MM.1S (cell line): ENCODE results near the gene LRRC15.
A peak's percentile ranks its signal among the peaks of the same experiment; 100 is the strongest.

Experiments
- DNase-seq: peaks from one replicate; pipeline ENCODE4 v3.0.0-alpha.2; 2015
- H2AFZ ChIP-seq: fragments of 300-600 bp; sonication (generic); 2 replicates; pipeline ENCODE4 v1.6.0; 2016; ENCODE audit warnings: antibody characterized with exemption, low read length
- H3F3A ChIP-seq: fragments of 300-600 bp; sonication (generic); 2 replicates; pipeline ENCODE4 v1.6.1; 2016; ENCODE audit warnings: mild to moderate bottlenecking, antibody characterized with exemption, low read length, moderate library complexity, mixed read lengths; ENCODE audit not compliant: insufficient read depth
- H3K27ac ChIP-seq: fragments of 300-600 bp; sonication (generic); 2 replicates; pipeline ENCODE4 v1.5.1; 2016; ENCODE audit warnings: mild to moderate bottlenecking, low read length
- H3K27me3 ChIP-seq: fragments of 300-600 bp; sonication (generic); replicated peaks from 2 replicates; pipeline ENCODE4 v1.6.0; 2016; ENCODE audit warnings: low read length; ENCODE audit not compliant: insufficient read depth
- H3K36me3 ChIP-seq: fragments of 300-600 bp; sonication (generic); replicated peaks from 2 replicates; pipeline ENCODE4 v1.6.1; 2016; ENCODE audit warnings: mild to moderate bottlenecking, low read length, mixed read lengths; ENCODE audit not compliant: insufficient read depth
- H3K4me1 ChIP-seq: fragments of 300-600 bp; sonication (generic); 2 replicates; pipeline ENCODE4 v1.6.1; 2016; ENCODE audit warnings: low read length, mixed read lengths
- H3K4me2 ChIP-seq: fragments of 300-600 bp; sonication (generic); 2 replicates; pipeline ENCODE4 v1.6.0; 2016; ENCODE audit warnings: low read depth, low read length
- H3K4me3 ChIP-seq: fragments of 300-600 bp; sonication (generic); 2 replicates; pipeline ENCODE4 v1.5.1; 2016; ENCODE audit warnings: low read length, mixed read lengths
- H3K79me2 ChIP-seq: fragments of 300-600 bp; sonication (generic); 2 replicates; pipeline ENCODE4 v1.6.1; 2016; ENCODE audit warnings: mixed run types, low read length, mixed read lengths
- H3K9ac ChIP-seq: fragments of 300-600 bp; sonication (generic); 2 replicates; pipeline ENCODE4 v1.6.1; 2016; ENCODE audit warnings: low read length, mixed read lengths
- H3K9me2 ChIP-seq: fragments of 300-600 bp; sonication (generic); replicated peaks from 2 replicates; pipeline ENCODE4 v1.6.1; 2016; ENCODE audit warnings: mild to moderate bottlenecking, low read length, mixed read lengths; ENCODE audit not compliant: insufficient read depth
- H3K9me3 ChIP-seq: fragments of 300-600 bp; sonication (generic); replicated peaks from 2 replicates; pipeline ENCODE4 v1.6.1; 2016; ENCODE audit warnings: mild to moderate bottlenecking, low read length, mixed read lengths; ENCODE audit not compliant: insufficient read depth
- H4K20me1 ChIP-seq: fragments of 300-600 bp; sonication (generic); 2 replicates; pipeline ENCODE4 v1.6.1; 2016; ENCODE audit warnings: mild to moderate bottlenecking, low read length, moderate library complexity, mixed read lengths; ENCODE audit not compliant: insufficient read depth
- EZH2 ChIP-seq: fragments of 300-600 bp; sonication (generic); optimal IDR thresholded peaks from 2 replicates; pipeline ENCODE3; 2017; ENCODE audit warnings: low read depth, mild to moderate bottlenecking, antibody characterized with exemption, low read length, mixed read lengths
- EZH2phosphoT487 ChIP-seq: fragments of 300-600 bp; sonication (generic); IDR thresholded peaks from 2 replicates; pipeline ENCODE4 v1.6.1; 2018; ENCODE audit warnings: antibody characterized with exemption, low read length
- TF ChIP-seq, protein P1 (sequence below): fragments of 300-600 bp; sonication (generic); IDR thresholded peaks from 2 replicates; pipeline ENCODE4 v1.5.1; 2016; ENCODE audit warnings: antibody characterized with exemption, low read length, mixed read lengths

LRRC15 gene

DNA sequence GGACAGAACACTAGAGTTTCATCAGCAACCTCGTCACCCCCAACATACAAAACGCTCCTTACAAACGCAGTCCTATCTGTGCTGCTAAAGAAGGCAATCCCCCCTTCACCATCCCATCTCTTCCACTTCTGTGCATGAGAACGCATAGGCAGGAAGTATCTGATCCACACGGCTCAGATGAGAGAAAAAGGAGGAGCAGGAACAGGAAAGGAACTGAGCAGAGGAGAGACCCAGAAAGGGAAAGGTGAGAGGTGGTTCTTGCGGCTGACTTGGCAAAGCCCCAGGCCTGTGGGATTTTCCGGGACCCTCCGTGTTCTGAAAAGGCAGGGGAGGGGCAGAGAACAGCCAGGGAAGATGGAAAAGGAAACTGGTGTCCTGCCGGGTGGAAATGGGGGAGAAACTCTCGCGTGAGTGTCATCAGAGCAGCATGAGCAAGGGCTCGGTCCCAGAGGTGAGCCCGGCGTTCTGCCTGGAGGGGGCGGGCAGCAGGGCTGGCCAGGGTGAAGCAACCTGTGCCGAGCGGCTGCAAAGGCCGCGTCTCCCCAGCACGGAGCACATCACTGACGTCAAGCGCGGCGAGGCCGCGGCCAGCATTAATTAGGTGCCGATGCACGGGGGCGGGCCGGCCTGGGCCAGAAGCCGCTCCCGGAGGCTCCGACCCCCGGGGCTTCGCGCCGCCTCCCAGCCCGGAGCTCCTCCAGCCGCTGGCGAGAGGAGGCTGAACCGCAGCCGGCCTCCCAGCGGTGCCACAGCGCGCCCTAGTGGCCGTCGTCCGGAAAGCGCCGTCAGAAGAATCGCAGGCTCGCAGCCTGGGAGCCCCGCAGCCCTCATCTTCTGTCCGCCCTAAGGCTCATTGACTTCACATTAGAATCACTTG, 54.2 kb downstream of the LRRC15 start:
- H3K4me3 ChIP-seq = peak overlapping the region; percentile 66
- no peaks in the 10 kb centered on the region for H3F3A ChIP-seq
- no peaks in the 10 kb centered on the region for H3K9me2 ChIP-seq
- TF ChIP-seq EZH2phosphoT487 (no peak), EZH2 (no peak)
- TF ChIP-seq, protein P1, sequence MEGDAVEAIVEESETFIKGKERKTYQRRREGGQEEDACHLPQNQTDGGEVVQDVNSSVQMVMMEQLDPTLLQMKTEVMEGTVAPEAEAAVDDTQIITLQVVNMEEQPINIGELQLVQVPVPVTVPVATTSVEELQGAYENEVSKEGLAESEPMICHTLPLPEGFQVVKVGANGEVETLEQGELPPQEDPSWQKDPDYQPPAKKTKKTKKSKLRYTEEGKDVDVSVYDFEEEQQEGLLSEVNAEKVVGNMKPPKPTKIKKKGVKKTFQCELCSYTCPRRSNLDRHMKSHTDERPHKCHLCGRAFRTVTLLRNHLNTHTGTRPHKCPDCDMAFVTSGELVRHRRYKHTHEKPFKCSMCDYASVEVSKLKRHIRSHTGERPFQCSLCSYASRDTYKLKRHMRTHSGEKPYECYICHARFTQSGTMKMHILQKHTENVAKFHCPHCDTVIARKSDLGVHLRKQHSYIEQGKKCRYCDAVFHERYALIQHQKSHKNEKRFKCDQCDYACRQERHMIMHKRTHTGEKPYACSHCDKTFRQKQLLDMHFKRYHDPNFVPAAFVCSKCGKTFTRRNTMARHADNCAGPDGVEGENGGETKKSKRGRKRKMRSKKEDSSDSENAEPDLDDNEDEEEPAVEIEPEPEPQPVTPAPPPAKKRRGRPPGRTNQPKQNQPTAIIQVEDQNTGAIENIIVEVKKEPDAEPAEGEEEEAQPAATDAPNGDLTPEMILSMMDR = peak; percentile 96
- peak; percentile 92 for DNase-seq
- H3K9ac ChIP-seq = peak overlapping the region; percentile 63
- peak overlapping the region; percentile 42; the same call in 1 of the 2 replicates for H3K27ac ChIP-seq
- H3K4me2 ChIP-seq = peak overlapping the region; percentile 82
- no peaks in the 10 kb centered on the region for H3K9me3 ChIP-seq
- H2AFZ ChIP-seq = peak overlapping the region; percentile 86
- no peaks in the 10 kb centered on the region for H3K79me2 ChIP-seq
- no peaks in the 10 kb centered on the region for H3K27me3 ChIP-seq
- H4K20me1 ChIP-seq = no peaks in the 10 kb centered on the region
- no peaks in the 10 kb centered on the region for H3K36me3 ChIP-seq
- peaks cover 6% of the 10 kb centered on the region for H3K4me1 ChIP-seq

DNA sequence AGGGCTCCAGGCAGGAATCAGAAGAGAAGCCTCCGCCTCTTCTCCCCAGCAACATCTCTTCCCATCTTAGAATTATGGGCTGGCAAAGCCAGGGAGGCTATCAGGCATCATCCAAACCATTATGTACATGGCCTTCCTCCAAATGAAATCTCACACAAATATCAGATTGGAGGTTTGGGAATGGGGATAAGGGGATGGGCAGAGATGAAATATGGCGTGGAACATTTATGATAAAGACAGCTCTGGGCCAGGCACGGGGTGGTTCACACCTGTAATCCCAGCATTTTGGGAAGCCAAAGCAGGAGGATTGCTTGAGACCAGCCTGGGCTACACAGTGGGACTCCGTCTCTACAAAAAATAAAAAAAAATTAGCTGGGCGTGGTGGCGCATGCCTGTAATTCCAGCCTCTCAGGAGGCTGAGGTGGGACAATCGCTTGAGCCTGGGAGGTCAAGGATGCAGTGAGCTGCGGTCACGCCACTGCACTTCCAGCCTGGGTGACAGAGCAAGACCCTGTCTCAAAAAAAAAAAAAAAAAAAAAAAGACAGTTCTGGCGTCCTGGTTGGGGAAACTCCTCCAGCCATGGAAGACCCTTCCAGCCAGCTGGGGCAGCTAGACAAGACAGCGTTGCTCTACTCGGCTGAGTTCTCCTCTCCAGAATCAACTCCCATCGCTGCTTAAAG, 55.0 kb downstream of the LRRC15 start:
- Histone ChIP-seq H3K27ac (no peak overlapping the region), H3F3A (no peaks in the 10 kb centered on the region), H3K9ac (no peak overlapping the region), H3K4me3 (no peak overlapping the region), H3K9me2 (no peaks in the 10 kb centered on the region), H3K79me2 (no peaks in the 10 kb centered on the region), H3K4me1 (peaks cover 6% of the 10 kb centered on the region), H3K27me3 (no peaks in the 10 kb centered on the region), H3K9me3 (no peaks in the 10 kb centered on the region), H4K20me1 (no peaks in the 10 kb centered on the region), H2AFZ (peak overlapping the region; percentile 86; the same call in 1 of the 2 replicates), H3K36me3 (no peaks in the 10 kb centered on the region), H3K4me2 (peak overlapping the region; percentile 82)
- DNase-seq = no peak
- TF ChIP-seq EZH2 = no peak
- TF ChIP-seq EZH2phosphoT487 = no peak
- TF ChIP-seq, protein P1 = no peak

DNA sequence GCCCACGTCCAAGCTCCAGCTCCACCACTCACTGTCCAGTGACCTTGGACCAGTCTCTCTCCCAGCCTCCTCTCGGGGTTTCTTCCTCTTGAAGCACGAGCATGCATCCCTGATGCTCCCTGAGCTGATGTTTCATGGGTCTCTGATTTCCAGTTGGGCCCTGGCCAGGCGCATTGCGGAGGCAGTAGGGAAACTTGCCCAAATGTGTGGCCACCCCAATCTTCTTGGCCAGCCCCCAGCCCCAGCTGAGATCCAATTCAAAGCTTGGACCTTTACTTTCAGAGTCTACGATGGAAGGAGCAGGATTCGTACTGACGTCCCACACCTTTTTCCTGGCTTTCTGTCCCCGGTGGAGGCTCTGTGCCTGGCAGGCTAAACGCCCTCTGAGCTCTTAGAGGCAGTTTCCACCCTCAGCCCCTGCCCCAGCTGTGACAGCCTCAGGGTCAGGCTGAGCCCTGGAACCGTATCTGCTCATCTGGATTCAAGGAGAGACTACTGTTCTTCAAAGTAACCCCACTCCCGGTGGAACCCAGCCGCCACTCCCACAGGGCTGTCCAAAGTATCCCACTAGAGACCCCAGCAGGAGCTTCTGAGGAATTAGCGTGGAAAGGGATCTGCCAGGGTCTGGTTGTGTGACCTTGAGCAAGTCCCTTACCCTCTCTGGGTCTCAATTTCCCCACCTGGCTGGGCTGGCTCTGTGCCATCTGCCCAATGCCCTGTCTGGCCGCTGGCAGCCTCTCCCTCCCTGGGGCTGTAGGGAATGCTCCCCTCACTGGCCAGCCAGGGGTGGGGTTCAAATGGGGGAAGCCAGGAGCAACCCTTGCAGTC, 55.8 kb downstream of the LRRC15 start:
- no peaks in the 10 kb centered on the region for H3K27me3 ChIP-seq
- H3K9ac ChIP-seq = no peak overlapping the region
- no peaks in the 10 kb centered on the region for H3K36me3 ChIP-seq
- no peak overlapping the region for H2AFZ ChIP-seq
- H4K20me1 ChIP-seq = no peaks in the 10 kb centered on the region
- no peaks in the 10 kb centered on the region for H3K79me2 ChIP-seq
- H3K9me2 ChIP-seq = no peaks in the 10 kb centered on the region
- H3K4me1 ChIP-seq = peaks cover 11% of the 10 kb centered on the region
- TF ChIP-seq, protein P1 = peak; percentile 12; the same call in 1 of the 2 replicates
- TF ChIP-seq EZH2 = no peak
- no peak overlapping the region for H3K27ac ChIP-seq
- no peaks in the 10 kb centered on the region for H3K9me3 ChIP-seq
- no peak overlapping the region for H3K4me2 ChIP-seq
- no peak for DNase-seq
- H3K4me3 ChIP-seq = no peak overlapping the region
- no peaks in the 10 kb centered on the region for H3F3A ChIP-seq
